Measurements from ENCODE around the gene ERC2. TPM values are rescaled to one million over a fixed set of nuclear protein-coding genes. Genes with fewer than 3 reads are reported as not detected.

ERC2 gene
- total RNA-seq, 2 experiments from 2014 or later = not detected

DNA sequence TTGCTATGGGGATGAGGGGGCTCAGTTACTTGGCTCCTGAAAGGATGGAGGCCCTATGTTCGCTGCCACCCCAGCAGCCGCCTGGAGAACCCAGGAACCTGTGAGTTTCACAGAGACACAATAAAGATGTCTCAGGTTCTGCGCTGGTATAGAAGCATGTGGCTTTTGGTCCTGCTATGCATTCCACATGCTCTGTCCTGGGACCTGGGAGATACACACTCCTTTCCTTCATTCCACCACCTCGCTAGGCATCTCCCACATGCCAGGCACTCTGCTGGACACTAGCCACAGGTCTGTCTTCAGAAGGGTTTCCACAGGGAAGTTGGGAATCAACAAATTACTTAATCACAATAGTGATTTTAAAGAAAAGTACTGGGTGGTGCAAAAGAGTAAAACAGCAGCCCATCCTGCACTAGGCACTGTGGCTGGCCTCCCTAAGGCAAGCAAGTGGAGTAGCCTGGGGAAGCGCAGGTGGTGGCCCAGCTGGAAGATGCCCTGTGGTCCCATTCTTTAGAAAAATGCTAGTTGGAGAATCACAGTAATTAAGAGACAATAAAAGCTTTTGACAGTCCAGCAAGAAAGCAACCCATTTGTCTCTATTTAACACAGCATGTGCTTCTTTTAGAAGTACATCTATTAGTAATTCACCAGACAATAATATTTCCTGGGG, 572.2 kb downstream of the ERC2 start:
- DNase-seq (ENCODE audit: low spot score) = no peak
- no peaks in the 10 kb centered on the region for H3K79me2 ChIP-seq (ENCODE audit: insufficient read depth, low read depth, low read length)
- BruUV-seq (replicated peaks) = no TSS peak
- H3K27ac ChIP-seq (ENCODE audit: low read depth, low read length, poor library complexity, severe bottlenecking) = no peak overlapping the region
- H3K4me3 ChIP-seq (ENCODE audit: low read depth, low read length, poor library complexity, severe bottlenecking) = no peak overlapping the region
- H3K4me1 ChIP-seq (ENCODE audit: insufficient read depth, low read length, poor library complexity, severe bottlenecking) = no peaks in the 10 kb centered on the region
- H3K9me2 ChIP-seq (ENCODE audit: insufficient read depth, low read length) = no peaks in the 10 kb centered on the region
- no peaks in the 10 kb centered on the region for H4K20me1 ChIP-seq (ENCODE audit: insufficient read depth, low read length)
- H2AFZ ChIP-seq (ENCODE audit: low read length) = no peak overlapping the region
- no peaks in the 10 kb centered on the region for H3K36me3 ChIP-seq (ENCODE audit: insufficient read depth, low read length)
- intact Hi-C loops (cut with micrococcal nuclease; ENCODE audit: unreplicated experiment) = loop anchor here (5.0 kb wide), 2 partner anchors 149 to 1044 kb away; no protein-coding TSS in a partner anchor
- ChIA-PET POLR2A (no interaction called here), CTCF (ENCODE audit: unreplicated experiment) (no interaction called here)
- no peak overlapping the region for H3K4me2 ChIP-seq (ENCODE audit: low read length)
- TF ChIP-seq, protein P1, sequence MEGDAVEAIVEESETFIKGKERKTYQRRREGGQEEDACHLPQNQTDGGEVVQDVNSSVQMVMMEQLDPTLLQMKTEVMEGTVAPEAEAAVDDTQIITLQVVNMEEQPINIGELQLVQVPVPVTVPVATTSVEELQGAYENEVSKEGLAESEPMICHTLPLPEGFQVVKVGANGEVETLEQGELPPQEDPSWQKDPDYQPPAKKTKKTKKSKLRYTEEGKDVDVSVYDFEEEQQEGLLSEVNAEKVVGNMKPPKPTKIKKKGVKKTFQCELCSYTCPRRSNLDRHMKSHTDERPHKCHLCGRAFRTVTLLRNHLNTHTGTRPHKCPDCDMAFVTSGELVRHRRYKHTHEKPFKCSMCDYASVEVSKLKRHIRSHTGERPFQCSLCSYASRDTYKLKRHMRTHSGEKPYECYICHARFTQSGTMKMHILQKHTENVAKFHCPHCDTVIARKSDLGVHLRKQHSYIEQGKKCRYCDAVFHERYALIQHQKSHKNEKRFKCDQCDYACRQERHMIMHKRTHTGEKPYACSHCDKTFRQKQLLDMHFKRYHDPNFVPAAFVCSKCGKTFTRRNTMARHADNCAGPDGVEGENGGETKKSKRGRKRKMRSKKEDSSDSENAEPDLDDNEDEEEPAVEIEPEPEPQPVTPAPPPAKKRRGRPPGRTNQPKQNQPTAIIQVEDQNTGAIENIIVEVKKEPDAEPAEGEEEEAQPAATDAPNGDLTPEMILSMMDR (conservative IDR thresholded peaks at IDR 0.05; ENCODE audit: low read length) = no peak
- no peak for TF ChIP-seq EZH2phosphoT487 (IDR thresholded peaks at IDR 0.05; ENCODE audit: borderline replicate concordance, low read depth, low read length)
- H3K9me3 ChIP-seq (ENCODE audit: low read length) = no peaks in the 10 kb centered on the region

DNA sequence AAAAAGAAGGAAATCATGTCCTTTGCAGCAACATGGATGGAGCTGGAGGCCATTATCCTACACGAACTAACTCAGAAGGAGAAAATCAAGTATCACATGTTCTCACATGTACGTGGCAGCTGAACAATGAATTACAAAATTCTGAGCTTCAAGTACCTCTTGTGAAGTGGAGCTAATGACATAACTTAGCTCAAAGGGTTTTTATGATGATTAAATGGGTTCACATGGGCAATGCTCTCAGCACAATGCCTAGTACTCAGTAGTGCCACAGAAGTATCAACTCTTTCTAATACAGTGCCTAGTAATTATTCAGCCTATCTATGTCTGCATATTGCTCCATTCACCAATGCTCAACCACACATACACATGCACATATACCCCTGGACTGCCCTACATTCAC, 573.7 kb downstream of the ERC2 start:
- no peak overlapping the region for H3K4me3 ChIP-seq (ENCODE audit: low read depth, low read length, poor library complexity, severe bottlenecking)
- H3K27ac ChIP-seq (ENCODE audit: low read depth, low read length, poor library complexity, severe bottlenecking) = no peak overlapping the region
- no TSS peak for BruUV-seq (replicated peaks)
- no peaks in the 10 kb centered on the region for H3K9me2 ChIP-seq (ENCODE audit: insufficient read depth, low read length)
- DNase-seq (ENCODE audit: low spot score) = no peak
- H3K4me2 ChIP-seq (ENCODE audit: low read length) = no peak overlapping the region
- no peak overlapping the region for H2AFZ ChIP-seq (ENCODE audit: low read length)
- ChIA-PET CTCF (ENCODE audit: unreplicated experiment) (no interaction called here), POLR2A (no interaction called here)
- no peak for TF ChIP-seq EZH2phosphoT487 (IDR thresholded peaks at IDR 0.05; ENCODE audit: borderline replicate concordance, low read depth, low read length)
- TF ChIP-seq, protein P1 (conservative IDR thresholded peaks at IDR 0.05; ENCODE audit: low read length) = no peak
- no peaks in the 10 kb centered on the region for H3K4me1 ChIP-seq (ENCODE audit: insufficient read depth, low read length, poor library complexity, severe bottlenecking)
- no peaks in the 10 kb centered on the region for H3K36me3 ChIP-seq (ENCODE audit: insufficient read depth, low read length)
- H3K9me3 ChIP-seq (ENCODE audit: low read length) = no peaks in the 10 kb centered on the region
- no peaks in the 10 kb centered on the region for H4K20me1 ChIP-seq (ENCODE audit: insufficient read depth, low read length)
- no peaks in the 10 kb centered on the region for H3K79me2 ChIP-seq (ENCODE audit: insufficient read depth, low read depth, low read length)
- intact Hi-C loops (cut with micrococcal nuclease; ENCODE audit: unreplicated experiment) = loop anchor here (5.0 kb wide), 2 partner anchors 147 to 1042 kb away; no protein-coding TSS in a partner anchor

DNA sequence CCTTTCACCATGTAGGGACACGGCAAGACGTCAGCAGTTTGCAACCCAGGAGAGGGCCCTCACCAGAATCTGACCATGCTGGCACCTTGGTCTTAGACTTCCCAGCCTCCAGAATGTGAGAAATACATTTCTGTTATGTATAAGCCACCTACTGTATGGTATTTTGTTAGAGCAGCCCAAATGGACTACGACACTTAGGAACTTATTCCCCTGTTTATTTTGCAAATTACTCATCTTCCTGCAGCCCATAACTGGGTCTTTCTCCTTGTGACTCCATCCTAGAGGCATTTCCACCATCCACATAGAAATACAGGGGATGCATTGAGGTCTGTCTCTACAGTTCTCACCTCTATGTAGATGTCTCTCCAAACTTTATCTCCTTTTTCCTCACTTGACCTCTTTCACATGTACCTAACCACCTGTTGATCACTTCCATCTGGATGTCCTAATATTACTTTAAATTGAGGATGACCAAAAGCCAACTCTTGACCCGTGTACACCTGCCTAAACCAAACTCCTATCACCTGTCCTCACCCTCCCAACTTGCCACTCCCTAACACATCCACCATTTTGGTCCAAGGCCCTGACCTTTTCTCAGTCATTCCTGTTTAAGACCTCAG, 575.1 kb downstream of the ERC2 start:
- Histone ChIP-seq H2AFZ (ENCODE audit: low read length) (no peak overlapping the region), H3K36me3 (ENCODE audit: insufficient read depth, low read length) (no peaks in the 10 kb centered on the region), H3K79me2 (ENCODE audit: insufficient read depth, low read depth, low read length) (no peaks in the 10 kb centered on the region), H3K27ac (ENCODE audit: low read depth, low read length, poor library complexity, severe bottlenecking) (no peak overlapping the region), H3K4me3 (ENCODE audit: low read depth, low read length, poor library complexity, severe bottlenecking) (no peak overlapping the region), H3K4me2 (ENCODE audit: low read length) (no peak overlapping the region), H3K9me2 (ENCODE audit: insufficient read depth, low read length) (no peaks in the 10 kb centered on the region), H3K9me3 (ENCODE audit: low read length) (no peaks in the 10 kb centered on the region), H3K4me1 (ENCODE audit: insufficient read depth, low read length, poor library complexity, severe bottlenecking) (no peaks in the 10 kb centered on the region), H4K20me1 (ENCODE audit: insufficient read depth, low read length) (no peaks in the 10 kb centered on the region)
- intact Hi-C loops (cut with micrococcal nuclease; ENCODE audit: unreplicated experiment) = no loop called here
- BruUV-seq (replicated peaks) = no TSS peak
- DNase-seq (ENCODE audit: low spot score) = no peak
- ChIA-PET POLR2A (no interaction called here), CTCF (ENCODE audit: unreplicated experiment) (no interaction called here)
- no peak for TF ChIP-seq EZH2phosphoT487 (IDR thresholded peaks at IDR 0.05; ENCODE audit: borderline replicate concordance, low read depth, low read length)
- TF ChIP-seq, protein P1 (conservative IDR thresholded peaks at IDR 0.05; ENCODE audit: low read length) = no peak

Measured in OCI-LY7 (cell line).